Kidney (tissue), 14 donors: ENCODE results near the gene IL22RA2. TPM values are rescaled to one million over a fixed set of nuclear protein-coding genes. Genes with fewer than 3 reads are reported as not detected.

Source experiments
- DNase-seq, 5 donors: peaks; one replicate each; pipeline ENCODE4 v3.0.0-alpha.2; 2013 to 2020
- FAIRE-seq: peaks from 2 replicates; lab custom pipeline; 2012; peaks lifted over from hg19 to GRCh38; lab: Jason Lieb, UNC
- H3K27ac ChIP-seq, 2 donors: one replicate each; pipeline ENCODE4 v1.7.0; 2013; ENCODE audit warnings: low read depth in 2 of 2, low read length in 2 of 2, inconsistent platforms in 1 of 2
- H3K27me3 ChIP-seq: one replicate; pipeline ENCODE4 v1.7.1; 2013; ENCODE audit warnings: low read length, inconsistent platforms; ENCODE audit not compliant: control insufficient read depth, insufficient read depth
- H3K36me3 ChIP-seq, 3 donors: one replicate each; pipeline versions ENCODE4 v1.7.0 to v1.7.1; 2013; ENCODE audit warnings: low read length in 3 of 3, control low read depth in 1 of 3, inconsistent platforms in 1 of 3; ENCODE audit not compliant: insufficient read depth in 3 of 3, control insufficient read depth in 2 of 3
- H3K4me1 ChIP-seq, 3 donors: one replicate each; pipeline versions ENCODE4 v1.7.0 to v1.7.1; 2013; ENCODE audit warnings: low read length in 3 of 3, inconsistent platforms in 1 of 3, low read depth in 1 of 3; ENCODE audit not compliant: control insufficient read depth in 2 of 3, insufficient read depth in 2 of 3
- H3K4me3 ChIP-seq, 3 donors: one replicate each; pipeline versions ENCODE4 v1.7.0 to v1.8.1; 2013; ENCODE audit warnings: low read length in 3 of 3, control low read depth in 1 of 3, inconsistent platforms in 1 of 3
- H3K9ac ChIP-seq, 3 donors: one replicate each; pipeline versions ENCODE4 v1.7.0 to v1.7.1; 2013; ENCODE audit warnings: low read length in 3 of 3, control low read depth in 1 of 3, inconsistent platforms in 1 of 3
- H3K9me3 ChIP-seq, 3 donors: one replicate each; pipeline versions ENCODE4 v1.7.0 to v1.7.1; 2013; ENCODE audit warnings: low read length in 3 of 3, control low read depth in 1 of 3, inconsistent platforms in 1 of 3; ENCODE audit not compliant: control insufficient read depth in 2 of 3, insufficient read depth in 1 of 3
- CTCF ChIP-seq: IDR thresholded peaks from 3 replicates; pipeline ENCODE4 v1.5.1; 2012; ENCODE audit warnings: mild to moderate bottlenecking, moderate library complexity, borderline replicate concordance; ENCODE audit not compliant: insufficient read depth; ENCODE audit errors: extremely low read depth
- intact Hi-C: fragments of 100-400 bp; cut with DNase I; formaldehyde crosslinking; loops from one replicate; pipeline ENCODE4 v1.11.1; 2022
- polyA plus RNA-seq: library from polyadenylated mRNA; stranded (reverse); fragments of 350-450 nt; fragmentation: Illumina TruSeq; extraction: RNeasy Lipid Tissue Mini Kit (QIAGEN cat#74804); gene quantifications from one replicate; pipeline ENCODE4 v1.2.3, GENCODE V29; 2014; ENCODE audit warnings: low read depth, low replicate concordance; ENCODE audit not compliant: insufficient read depth
- total RNA-seq: library from RNA; stranded (reverse); fragmentation: NEBNext Ultra II Directional; extraction: Animal tissue kit (Norgen Biotek cat#: 25700); gene quantifications from one replicate; pipeline ENCODE4 v1.2.1, GENCODE V29; 2021
- donor health status: control.
- donor health status: control.
- donor health status: control.
- donor health status: control.
- donor health status: control.
- donor health status: DM: yes; HTN: yes; CAD: no.
- donor health status: Normal renal cell carcinoma (clear cell type).

The IL22RA2 gene
- total and polyA plus RNA-seq, 2 donors from 2014 or later = not detected

- no peak for TF ChIP-seq CTCF
- Histone ChIP-seq H3K9ac (no peak overlapping the region), H3K27ac (no peak overlapping the region), H3K36me3 (no peaks in the 10 kb centered on the region), H3K27me3 (no peaks in the 10 kb centered on the region), H3K4me3 (no peak overlapping the region), H3K9me3 (peaks cover 0 to 2% (median 0%) of the 10 kb centered on the region in 3 donors), H3K4me1 (peaks cover 0 to 4% (median 0%) of the 10 kb centered on the region in 3 donors)
- no peak for DNase-seq
- no peak for FAIRE-seq
- intact Hi-C loops = no loop called here
Measured at GRCh38 chr6:137156650-137157049, 16.8 kb downstream of the IL22RA2 start.

- Histone ChIP-seq H3K4me1 (peaks cover 0 to 4% (median 0%) of the 10 kb centered on the region in 3 donors), H3K27me3 (no peaks in the 10 kb centered on the region), H3K36me3 (no peaks in the 10 kb centered on the region), H3K9me3 (peaks cover 0 to 3% (median 2%) of the 10 kb centered on the region in 3 donors), H3K27ac (no peak overlapping the region), H3K4me3 (no peak overlapping the region), H3K9ac (no peak overlapping the region)
- TF ChIP-seq CTCF = no peak
- no peak for FAIRE-seq
- intact Hi-C loops = no loop called here
- DNase-seq = no peak
Measured at GRCh38 chr6:137155830-137156229, 17.6 kb downstream of the IL22RA2 start.

GRCh38 chr6:137150072-137150471 lies 23.4 kb downstream of the IL22RA2 start:
- FAIRE-seq = no peak
- TF ChIP-seq CTCF = no peak
- no peaks in the 10 kb centered on the region for H3K36me3 ChIP-seq

GRCh38 chr6:137149035-137149393 lies 24.4 kb downstream of the IL22RA2 start:
- intact Hi-C loops = no loop called here
- Histone ChIP-seq H3K36me3 (no peaks in the 10 kb centered on the region), H3K9me3 (peaks cover 0 to 4% (median 2%) of the 10 kb centered on the region in 3 donors), H3K27ac (no peak overlapping the region), H3K27me3 (no peaks in the 10 kb centered on the region), H3K4me3 (no peak overlapping the region), H3K9ac (no peak overlapping the region), H3K4me1 (no peaks in the 10 kb centered on the region)
- no peak for TF ChIP-seq CTCF
- FAIRE-seq = no peak
- DNase-seq = no peak

More at GRCh38 chr6:137150072-137150471, 23.4 kb downstream of the IL22RA2 start:
- Histone ChIP-seq H3K4me3 (no peak overlapping the region), H3K27me3 (no peaks in the 10 kb centered on the region), H3K9ac (no peak overlapping the region), H3K9me3 (peaks cover 0 to 4% (median 2%) of the 10 kb centered on the region in 3 donors), H3K27ac (no peak overlapping the region), H3K4me1 (no peaks in the 10 kb centered on the region)
- intact Hi-C loops = no loop called here
- no peak for DNase-seq
